Muscle layer of colon (tissue), 2 donors: ENCODE data around the gene ATP5PO.

Experiments
- H3K27ac ChIP-seq: one replicate; pipeline ENCODE4 v1.7.0; 2013; ENCODE audit warnings: low read depth, mild to moderate bottlenecking, low read length, moderate library complexity
- H3K27me3 ChIP-seq, 2 donors: one replicate each; pipeline ENCODE4 v1.7.0; 2013; ENCODE audit warnings: low read length in 2 of 2, mild to moderate bottlenecking in 2 of 2; ENCODE audit not compliant: insufficient read depth in 2 of 2, control insufficient read depth in 1 of 2
- H3K36me3 ChIP-seq: one replicate; pipeline ENCODE4 v1.7.0; 2013; ENCODE audit warnings: mild to moderate bottlenecking, low read length; ENCODE audit not compliant: insufficient read depth
- H3K4me1 ChIP-seq: one replicate; pipeline ENCODE4 v1.7.0; 2013; ENCODE audit warnings: mild to moderate bottlenecking, low read length; ENCODE audit not compliant: insufficient read depth
- H3K4me3 ChIP-seq, 2 donors: one replicate each; pipeline ENCODE4 v1.7.0; 2013; ENCODE audit warnings: low read length in 2 of 2, low read depth in 1 of 2, mild to moderate bottlenecking in 1 of 2, moderate library complexity in 1 of 2
- H3K9ac ChIP-seq: one replicate; pipeline ENCODE4 v1.7.0; 2013; ENCODE audit warnings: low read length
- H3K9me3 ChIP-seq: one replicate; pipeline ENCODE4 v1.7.0; 2013; ENCODE audit warnings: mild to moderate bottlenecking, low read length
- donor health status: abdominal sarcoma.
- donor health status: Adenocarcinoma of cecum.

The ATP5PO gene

DNA sequence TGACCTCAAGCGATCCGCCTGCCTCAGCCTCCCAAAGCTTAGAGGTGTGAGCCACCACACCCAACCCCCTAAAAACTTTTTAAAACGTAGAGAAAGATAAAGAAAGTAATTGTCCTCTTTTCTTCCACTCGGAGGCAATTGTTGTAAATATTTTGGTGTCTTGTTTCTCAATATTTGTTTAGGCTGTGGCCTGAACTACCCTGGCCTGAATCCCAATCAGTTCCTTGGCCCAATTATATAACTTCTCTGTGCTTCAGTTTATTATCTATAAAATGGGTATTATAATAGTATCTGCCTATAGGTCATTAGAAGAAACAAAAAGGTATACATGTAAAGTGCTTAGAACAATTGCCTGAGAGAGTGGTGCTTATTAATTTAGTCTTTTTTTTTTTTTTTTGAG lies 1.8 kb upstream of the ATP5PO start:
- H3K4me1 ChIP-seq: peaks cover 20% of the 10 kb centered on the region
- no peaks in the 10 kb centered on the region for H3K27me3 ChIP-seq
- peaks cover 9% of the 10 kb centered on the region for H3K36me3 ChIP-seq
- no peak overlapping the region for H3K4me3 ChIP-seq
- no peak overlapping the region for H3K9ac ChIP-seq
- H3K27ac ChIP-seq: no peak overlapping the region
- no peaks in the 10 kb centered on the region for H3K9me3 ChIP-seq

DNA sequence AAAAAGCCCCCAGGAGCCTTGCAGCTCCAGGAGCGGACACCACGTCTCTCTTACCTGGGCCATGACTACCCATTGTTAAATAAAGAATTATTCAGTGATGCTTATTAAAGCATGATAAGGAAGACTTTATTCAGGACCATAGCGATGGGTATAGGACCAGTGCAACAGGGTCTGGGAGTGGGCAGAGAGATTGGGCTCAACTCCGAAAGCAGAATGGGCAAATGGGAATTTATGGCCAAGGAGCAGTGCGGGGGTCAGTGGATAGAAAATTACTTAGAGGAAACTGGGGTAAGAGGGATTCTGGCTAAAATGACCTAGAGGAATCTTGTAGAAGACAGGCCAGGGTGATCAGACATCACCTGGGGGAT lies 580 bp upstream of the ATP5PO start:
- Histone ChIP-seq H3K4me3 (peak overlapping the region; percentile 33 to 93), H3K27ac (peak overlapping the region; percentile 54), H3K4me1 (peaks cover 20% of the 10 kb centered on the region)

DNA sequence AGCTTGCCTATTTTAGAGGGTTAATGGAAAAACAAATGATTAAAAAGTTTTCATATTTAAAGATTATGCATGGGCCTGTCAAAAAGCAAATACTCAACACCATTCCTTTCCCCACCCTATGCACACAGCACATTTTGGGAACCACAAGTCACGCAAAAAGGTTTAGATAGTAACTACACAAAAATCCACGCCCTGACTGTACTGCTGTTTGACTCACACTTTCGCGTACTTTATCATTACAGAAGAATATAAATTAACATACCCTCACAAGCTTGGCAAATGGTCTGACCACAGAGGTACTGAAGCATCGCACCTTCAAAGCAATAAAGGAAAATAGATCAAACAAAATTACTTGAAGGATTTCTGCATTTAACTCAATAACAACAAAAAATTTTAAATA lies 1.4 kb downstream of the ATP5PO start:
- Histone ChIP-seq H3K9ac (no peak overlapping the region), H3K27me3 (no peaks in the 10 kb centered on the region), H3K4me1 (peaks cover 20% of the 10 kb centered on the region), H3K27ac (no peak overlapping the region), H3K36me3 (peaks cover 33% of the 10 kb centered on the region), H3K4me3 (peak overlapping the region in 1 of 2 donors; percentile 93), H3K9me3 (no peaks in the 10 kb centered on the region)

More for the DNA sequence above, 580 bp upstream of the ATP5PO start:
- Histone ChIP-seq H3K36me3 (peaks cover 17% of the 10 kb centered on the region), H3K9me3 (no peaks in the 10 kb centered on the region), H3K27me3 (no peaks in the 10 kb centered on the region), H3K9ac (peak overlapping the region; percentile 97)

DNA sequence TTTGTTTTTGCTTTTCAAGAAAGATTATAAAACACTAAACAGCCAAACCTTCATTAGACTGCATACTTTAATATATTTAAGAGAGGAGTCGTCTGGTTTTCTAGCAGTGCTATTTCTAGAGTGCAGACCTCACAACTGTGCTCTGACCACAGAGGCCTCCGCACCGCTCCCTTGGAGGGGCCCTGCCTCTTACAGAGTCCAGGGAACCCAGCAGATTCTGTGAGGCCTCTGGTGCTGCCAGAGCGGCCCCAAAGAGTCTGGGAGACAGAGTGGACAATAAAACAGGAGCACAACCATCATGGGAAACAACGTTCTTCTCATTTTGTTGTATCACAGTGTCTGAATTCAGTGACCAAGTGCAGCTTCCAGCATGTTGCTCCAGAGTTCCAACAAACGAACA lies 5.8 kb downstream of the ATP5PO start:
- H3K27me3 ChIP-seq: no peaks in the 10 kb centered on the region
- H3K4me3 ChIP-seq: no peak overlapping the region
- no peak overlapping the region for H3K27ac ChIP-seq
- no peak overlapping the region for H3K9ac ChIP-seq
- H3K4me1 ChIP-seq: peaks cover 18% of the 10 kb centered on the region
- peaks cover 74% of the 10 kb centered on the region for H3K36me3 ChIP-seq
- H3K9me3 ChIP-seq: no peaks in the 10 kb centered on the region

DNA sequence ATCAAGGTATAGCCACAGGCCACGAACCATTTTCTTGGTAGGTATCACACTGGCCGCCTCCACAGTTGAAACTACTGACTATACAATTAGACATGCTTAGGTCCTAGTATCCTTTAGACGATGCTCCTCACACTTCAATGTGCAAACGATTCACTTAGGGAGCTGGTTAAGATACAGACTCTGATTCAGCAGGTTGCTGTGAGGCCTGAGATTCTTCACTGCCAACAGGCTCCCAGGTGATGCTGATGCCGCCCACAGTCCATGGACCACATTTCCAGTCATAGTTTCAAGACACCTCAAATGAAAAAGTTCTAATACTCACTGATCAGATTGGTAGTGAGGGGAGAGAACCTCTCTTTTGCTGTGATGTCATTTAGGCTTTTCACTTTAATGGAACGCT lies 6.8 kb downstream of the ATP5PO start:
- peaks cover 9% of the 10 kb centered on the region for H3K4me1 ChIP-seq
- H3K27ac ChIP-seq: no peak overlapping the region
- H3K9ac ChIP-seq: no peak overlapping the region
- H3K27me3 ChIP-seq: no peaks in the 10 kb centered on the region
- H3K4me3 ChIP-seq: no peak overlapping the region
- H3K36me3 ChIP-seq: peaks cover 82% of the 10 kb centered on the region
- H3K9me3 ChIP-seq: no peaks in the 10 kb centered on the region

DNA sequence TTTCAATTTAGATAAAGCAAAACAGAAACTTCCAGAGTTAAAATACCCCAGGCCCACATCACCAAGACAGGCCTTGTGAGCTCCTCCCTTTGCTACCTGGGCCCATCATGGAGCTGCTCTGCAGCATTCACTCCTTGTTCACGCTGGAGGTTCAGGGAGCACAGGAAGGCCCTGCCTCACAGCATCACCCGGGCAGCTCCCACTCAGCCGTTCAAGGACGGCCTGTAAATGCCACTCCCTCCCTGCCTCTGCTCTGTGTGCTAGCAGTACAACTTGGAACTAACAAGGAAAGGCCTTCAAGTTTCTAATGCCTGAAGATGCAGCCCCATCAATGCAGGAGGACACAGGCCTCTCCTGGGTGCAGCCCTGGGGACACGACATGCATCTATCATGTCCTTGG lies 11.6 kb downstream of the ATP5PO start:
- peaks cover 68% of the 10 kb centered on the region for H3K36me3 ChIP-seq
- no peak overlapping the region for H3K4me3 ChIP-seq
- no peak overlapping the region for H3K9ac ChIP-seq
- no peaks in the 10 kb centered on the region for H3K9me3 ChIP-seq
- H3K27me3 ChIP-seq: no peaks in the 10 kb centered on the region
- H3K4me1 ChIP-seq: peaks cover 4% of the 10 kb centered on the region
- no peak overlapping the region for H3K27ac ChIP-seq

DNA sequence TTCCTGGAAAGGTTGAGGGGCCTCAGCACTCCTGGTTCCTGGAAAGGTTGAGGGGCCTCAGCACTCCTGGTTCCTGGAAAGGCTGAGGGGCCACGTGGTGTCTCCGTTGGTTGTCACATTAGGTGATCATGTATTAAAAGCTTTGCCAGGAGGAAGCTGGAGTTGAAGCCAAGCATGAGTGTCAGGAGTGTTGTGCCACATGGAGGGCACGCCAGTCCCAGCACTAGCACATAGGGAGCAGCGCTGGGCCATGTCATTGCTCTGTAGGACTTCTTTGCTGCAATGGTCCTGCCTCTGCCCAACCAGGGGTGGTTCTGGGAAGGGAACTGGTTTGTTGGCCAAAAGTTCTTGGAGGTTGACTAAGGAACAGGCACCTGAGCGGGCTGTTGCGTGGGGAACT lies 13.3 kb downstream of the ATP5PO start:
- Histone ChIP-seq H3K36me3 (peaks cover 51% of the 10 kb centered on the region), H3K9ac (no peak overlapping the region), H3K4me3 (no peak overlapping the region), H3K9me3 (no peaks in the 10 kb centered on the region), H3K27me3 (no peaks in the 10 kb centered on the region), H3K4me1 (peaks cover 8% of the 10 kb centered on the region), H3K27ac (no peak overlapping the region)

DNA sequence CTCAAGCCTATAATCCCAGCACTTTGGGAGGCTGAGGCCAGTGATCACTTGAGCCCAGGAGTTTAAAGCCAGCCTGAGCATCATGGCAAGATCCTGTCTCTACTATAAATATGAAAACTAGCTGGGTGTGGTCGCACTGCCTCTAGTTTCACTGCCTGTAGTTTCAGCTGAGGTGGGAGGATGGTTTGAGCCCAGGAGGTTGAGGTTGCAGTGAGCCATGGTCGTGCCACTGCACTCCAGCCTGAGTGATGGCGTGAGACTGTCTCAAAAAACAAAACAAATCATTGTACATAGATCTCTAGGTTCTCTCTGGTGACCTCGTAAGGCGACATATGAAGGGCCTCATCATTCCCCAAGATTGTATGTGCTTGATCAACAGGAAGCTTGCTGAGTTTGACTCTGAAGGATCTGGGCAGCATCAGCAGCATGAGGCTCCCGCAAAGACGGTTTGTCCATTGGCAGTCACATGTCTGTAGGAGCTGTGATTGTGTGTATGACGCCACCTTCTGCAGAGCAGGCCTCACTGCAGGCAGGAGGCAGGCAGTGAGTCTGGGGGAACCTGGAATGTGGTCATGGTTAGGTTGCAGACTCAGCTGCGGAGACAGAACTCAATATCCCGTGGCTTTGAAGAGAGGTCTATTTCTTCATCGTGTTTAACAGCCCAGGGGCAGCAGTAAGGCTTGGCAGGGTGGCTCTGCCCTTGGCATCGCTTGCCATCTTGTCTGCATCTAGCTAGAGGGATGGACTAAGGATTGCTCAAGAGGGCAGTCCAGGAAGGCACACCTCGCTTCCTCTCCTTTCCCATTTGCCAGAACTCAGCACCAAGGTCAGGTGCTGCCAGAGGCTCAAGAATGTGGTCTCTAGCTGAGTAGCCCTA lies 14.0 kb downstream of the ATP5PO start:
- Histone ChIP-seq H3K4me1 (peaks cover 8% of the 10 kb centered on the region), H3K4me3 (no peak overlapping the region), H3K9me3 (no peaks in the 10 kb centered on the region), H3K36me3 (peaks cover 44% of the 10 kb centered on the region), H3K27me3 (no peaks in the 10 kb centered on the region), H3K9ac (no peak overlapping the region), H3K27ac (no peak overlapping the region)

DNA sequence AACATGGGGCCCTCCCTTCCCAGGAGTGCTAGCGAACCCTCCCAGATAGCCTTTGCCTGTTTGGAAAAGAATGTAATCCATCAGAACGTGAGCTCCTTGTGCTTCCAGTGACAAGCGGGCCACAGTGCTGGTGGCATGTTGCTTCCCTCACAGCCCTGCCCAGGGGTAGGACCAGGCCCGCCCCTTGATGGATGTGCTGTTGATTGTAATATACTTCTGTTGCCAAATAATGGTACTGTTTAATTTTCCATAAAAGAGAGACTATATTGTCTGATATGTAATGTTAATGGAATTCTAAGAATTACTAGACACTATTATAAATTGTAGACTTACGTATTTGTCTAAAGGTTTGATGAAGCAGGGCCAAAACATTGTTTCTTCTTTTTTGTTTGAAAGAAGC lies 16.4 kb downstream of the ATP5PO start:
- Histone ChIP-seq H3K9ac (no peak overlapping the region), H3K4me3 (no peak overlapping the region), H3K36me3 (peaks cover 23% of the 10 kb centered on the region), H3K4me1 (peaks cover 8% of the 10 kb centered on the region), H3K9me3 (no peaks in the 10 kb centered on the region), H3K27me3 (no peaks in the 10 kb centered on the region), H3K27ac (no peak overlapping the region)

DNA sequence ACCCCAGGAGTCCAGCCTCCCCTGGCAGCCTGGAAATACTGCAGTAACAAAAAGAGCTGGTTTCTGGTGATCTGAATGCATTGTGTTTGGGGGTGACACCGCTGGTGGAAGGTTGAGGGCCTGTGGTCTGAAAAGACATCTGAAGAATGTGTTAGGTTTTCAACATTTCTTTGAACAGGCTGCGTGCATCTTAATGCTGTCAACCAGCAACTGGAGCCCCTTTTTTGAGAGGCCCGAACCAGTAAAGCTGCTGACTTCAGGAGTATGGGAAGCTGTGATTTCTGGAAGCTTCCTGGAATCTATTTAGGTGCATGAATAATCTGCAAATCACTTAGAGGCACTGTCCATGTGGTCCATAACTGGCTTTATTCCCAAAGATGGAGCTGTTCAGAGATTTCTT lies 17.0 kb downstream of the ATP5PO start:
- peaks cover 8% of the 10 kb centered on the region for H3K4me1 ChIP-seq
- no peak overlapping the region for H3K9ac ChIP-seq
- no peak overlapping the region for H3K4me3 ChIP-seq
- H3K27me3 ChIP-seq: no peaks in the 10 kb centered on the region
- no peak overlapping the region for H3K27ac ChIP-seq
- H3K9me3 ChIP-seq: no peaks in the 10 kb centered on the region
- peaks cover 19% of the 10 kb centered on the region for H3K36me3 ChIP-seq

DNA sequence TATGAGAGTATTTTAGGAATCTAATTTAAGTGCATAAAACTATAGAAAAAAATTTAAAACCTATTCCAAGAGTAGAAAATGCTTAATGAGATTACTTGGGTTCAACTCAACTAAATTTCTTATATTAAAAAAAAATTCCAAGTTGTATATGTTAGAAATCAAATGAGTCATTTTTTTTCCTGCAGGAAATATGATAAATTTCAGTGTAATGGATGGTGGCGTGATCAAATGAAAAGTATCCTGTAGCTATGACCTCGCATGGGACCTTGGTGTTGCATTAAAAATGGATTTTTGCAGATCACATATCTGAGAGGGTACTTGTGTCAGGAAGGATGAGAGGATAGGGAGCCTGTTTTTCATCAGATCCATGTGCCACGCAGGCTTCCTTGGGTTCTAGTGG lies 17.9 kb downstream of the ATP5PO start:
- no peaks in the 10 kb centered on the region for H3K9me3 ChIP-seq
- H3K27me3 ChIP-seq: no peaks in the 10 kb centered on the region
- no peak overlapping the region for H3K27ac ChIP-seq
- H3K4me1 ChIP-seq: peaks cover 8% of the 10 kb centered on the region
- H3K36me3 ChIP-seq: peaks cover 10% of the 10 kb centered on the region
- no peak overlapping the region for H3K4me3 ChIP-seq
- no peak overlapping the region for H3K9ac ChIP-seq

DNA sequence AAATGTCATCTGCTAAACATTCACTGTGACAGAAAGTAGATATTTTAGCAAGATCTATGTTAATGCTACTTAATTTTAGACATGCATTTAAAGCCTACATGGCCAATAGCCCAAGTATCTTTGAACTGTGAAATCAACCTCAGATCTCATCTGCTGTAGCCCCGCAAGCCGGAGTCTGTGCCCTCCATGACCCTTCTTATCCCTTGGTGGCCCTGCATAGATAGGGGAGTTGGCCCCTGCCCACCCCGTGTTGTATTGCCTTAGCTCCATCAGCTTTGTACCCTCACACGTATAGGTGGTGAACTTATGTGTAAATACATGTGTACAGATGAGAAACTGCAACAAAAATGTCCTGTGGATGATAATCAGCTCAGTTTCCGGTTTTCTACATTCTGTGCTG lies 18.5 kb downstream of the ATP5PO start:
- peaks cover 4% of the 10 kb centered on the region for H3K36me3 ChIP-seq
- H3K27me3 ChIP-seq: no peaks in the 10 kb centered on the region
- H3K27ac ChIP-seq: no peak overlapping the region
- no peak overlapping the region for H3K4me3 ChIP-seq
- peaks cover 8% of the 10 kb centered on the region for H3K4me1 ChIP-seq
- H3K9me3 ChIP-seq: no peaks in the 10 kb centered on the region
- no peak overlapping the region for H3K9ac ChIP-seq
